Hepatocyte (in vitro differentiated cells): ENCODE measurements around the gene FSTL1.

Experiments used
- CTCF ChIP-seq: fragments of 200-600 bp; sonication (generic); IDR thresholded peaks from 2 replicates; pipeline ENCODE4 v1.5.1; 2016; ENCODE audit warnings: antibody characterized with exemption, mild to moderate bottlenecking; ENCODE audit not compliant: poor library complexity
- EZH2 ChIP-seq: fragments of 200-600 bp; sonication (generic); IDR thresholded peaks from 2 replicates; pipeline ENCODE4 v1.6.1; 2016; ENCODE audit warnings: antibody characterized with exemption, mild to moderate bottlenecking, borderline replicate concordance

DNA sequence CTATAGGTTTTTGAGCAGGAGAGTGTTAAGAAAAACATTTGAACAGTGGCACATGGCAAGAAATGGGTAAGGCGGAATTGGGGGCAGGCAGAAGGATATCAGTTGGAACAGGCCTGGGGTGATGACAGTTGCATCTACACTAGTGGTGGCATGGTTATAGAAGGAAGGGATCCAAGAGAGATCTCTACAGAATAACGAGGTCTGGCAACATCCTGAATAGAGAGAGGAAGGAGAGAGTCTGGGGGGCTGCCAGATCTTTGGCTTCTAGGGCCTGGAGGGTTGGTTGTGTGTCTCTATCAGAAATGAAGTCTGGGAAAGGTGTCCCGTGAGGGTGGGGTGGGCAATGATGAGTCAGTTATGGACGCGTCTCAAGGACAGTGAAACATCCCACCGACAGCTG lies 26.3 kb downstream of the FSTL1 start:
- no peak for TF ChIP-seq CTCF
- TF ChIP-seq EZH2 = no peak
